ENCODE measurements around the gene PLPP4.

DNA sequence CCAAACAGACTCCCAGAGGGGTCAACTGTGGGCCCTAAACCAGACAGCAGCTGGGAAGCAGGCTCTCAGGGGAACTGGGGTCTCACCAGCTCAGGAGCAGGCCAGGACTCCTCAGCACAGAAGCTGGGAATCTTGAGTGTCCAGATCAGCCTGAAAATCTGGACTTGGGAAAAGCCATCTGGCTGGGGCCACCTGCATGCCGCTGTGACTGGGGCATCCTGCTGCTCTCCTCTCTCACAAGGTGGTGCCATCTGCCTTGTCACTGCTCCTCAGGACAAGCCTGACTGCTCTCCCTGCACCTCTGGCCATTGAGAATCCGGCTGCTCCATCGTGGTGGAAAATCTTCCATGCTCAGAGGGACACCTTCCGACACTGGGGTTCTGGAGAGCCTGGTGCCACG, 141.4 kb downstream of the PLPP4 start:
- TF ChIP-seq, protein P1, sequence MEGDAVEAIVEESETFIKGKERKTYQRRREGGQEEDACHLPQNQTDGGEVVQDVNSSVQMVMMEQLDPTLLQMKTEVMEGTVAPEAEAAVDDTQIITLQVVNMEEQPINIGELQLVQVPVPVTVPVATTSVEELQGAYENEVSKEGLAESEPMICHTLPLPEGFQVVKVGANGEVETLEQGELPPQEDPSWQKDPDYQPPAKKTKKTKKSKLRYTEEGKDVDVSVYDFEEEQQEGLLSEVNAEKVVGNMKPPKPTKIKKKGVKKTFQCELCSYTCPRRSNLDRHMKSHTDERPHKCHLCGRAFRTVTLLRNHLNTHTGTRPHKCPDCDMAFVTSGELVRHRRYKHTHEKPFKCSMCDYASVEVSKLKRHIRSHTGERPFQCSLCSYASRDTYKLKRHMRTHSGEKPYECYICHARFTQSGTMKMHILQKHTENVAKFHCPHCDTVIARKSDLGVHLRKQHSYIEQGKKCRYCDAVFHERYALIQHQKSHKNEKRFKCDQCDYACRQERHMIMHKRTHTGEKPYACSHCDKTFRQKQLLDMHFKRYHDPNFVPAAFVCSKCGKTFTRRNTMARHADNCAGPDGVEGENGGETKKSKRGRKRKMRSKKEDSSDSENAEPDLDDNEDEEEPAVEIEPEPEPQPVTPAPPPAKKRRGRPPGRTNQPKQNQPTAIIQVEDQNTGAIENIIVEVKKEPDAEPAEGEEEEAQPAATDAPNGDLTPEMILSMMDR (IDR thresholded peaks at IDR 0.05; ENCODE audit: extremely low read depth in 1 of 2, insufficient read depth in 1 of 2, low read depth in 1 of 2, low read length in 2 of 2): peak in 1 of 2 donors; percentile 8
- no peak for TF ChIP-seq POLR2AphosphoS5 (IDR thresholded peaks at IDR 0.05; ENCODE audit: insufficient read depth, low read depth, low read length)
- TF ChIP-seq MYC (IDR thresholded peaks at IDR 0.05; ENCODE audit: low read depth, low read length): no peak
- TF ChIP-seq EZH2 (IDR thresholded peaks at IDR 0.05; ENCODE audit: borderline replicate concordance, low read depth, low read length, severe bottlenecking): no peak
- TF ChIP-seq POLR2A (IDR thresholded peaks at IDR 0.05; ENCODE audit: low read depth, low read length): no peak
- TF ChIP-seq MAX (IDR thresholded peaks at IDR 0.05; ENCODE audit: insufficient read depth, insufficient read length): no peak
- no peak for TF ChIP-seq FOS (IDR thresholded peaks at IDR 0.05; ENCODE audit: borderline replicate concordance, insufficient read depth, low read length)
- no peak for TF ChIP-seq JUN (IDR thresholded peaks at IDR 0.05; ENCODE audit: borderline replicate concordance, insufficient read depth, insufficient read length, low read depth)
